HT-29 (cell line): ENCODE measurements around the gene FBXL5. TPM values are rescaled to one million over a fixed set of nuclear protein-coding genes. Genes with fewer than 3 reads are reported as not detected.

ENCODE experiments used
- DNase-seq: peaks from one replicate; pipeline ENCODE4 v3.0.0-alpha.2; 2015; ENCODE audit warnings: low spot score
- total RNA-seq: library from RNA; depleted of rRNA; stranded (reverse); fragments of >200 nt; shearing (Covaris generic); gene quantifications from 2 replicates; pipeline ENCODE4 v1.2.3, GENCODE V29; 2014

The FBXL5 gene
- total RNA-seq, 1 experiment from 2014 or later: 41.4 TPM

DNA sequence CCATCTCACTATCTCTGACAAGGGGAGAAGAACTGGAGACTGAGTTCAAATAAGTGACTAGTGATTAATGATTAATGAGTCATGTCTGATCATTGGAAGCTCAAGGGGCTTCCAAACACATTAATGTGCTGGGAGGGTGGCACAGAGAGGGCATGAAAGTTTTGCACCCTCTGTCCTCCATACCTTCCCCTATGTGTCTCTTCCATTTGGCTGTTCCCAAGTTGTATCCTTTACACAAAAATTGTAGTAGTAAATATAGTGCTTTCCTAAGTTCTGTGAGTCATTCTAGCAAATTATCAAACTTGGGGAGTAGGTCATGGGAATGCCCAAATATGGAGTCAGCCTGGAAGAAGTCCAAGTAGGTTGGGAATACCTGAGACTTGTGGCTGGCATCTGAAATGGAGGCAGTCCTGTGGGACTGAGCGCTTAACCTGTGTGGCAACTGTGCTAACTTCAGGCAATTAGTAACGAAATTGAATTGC, 22.4 kb upstream of the FBXL5 start:
- peak; percentile 96 for DNase-seq

DNA sequence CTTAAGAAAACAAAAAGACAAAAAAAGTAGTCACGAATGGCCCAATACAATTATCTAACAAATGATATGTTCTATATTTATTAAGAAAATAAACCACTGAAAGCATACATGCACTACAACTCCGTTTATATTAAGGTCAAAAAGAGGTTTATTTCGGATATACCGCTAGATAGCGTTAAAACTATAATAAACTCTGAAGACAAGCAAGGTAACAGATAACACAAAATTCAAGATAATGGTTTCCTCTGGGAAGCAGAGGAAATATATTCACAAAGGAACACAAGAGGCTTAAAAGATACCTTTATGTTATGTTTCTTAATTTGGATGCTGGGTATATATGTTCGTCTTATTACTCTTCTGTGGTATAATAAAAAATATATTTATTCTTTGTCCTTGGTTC, 21.7 kb upstream of the FBXL5 start:
- no peak for DNase-seq

DNA sequence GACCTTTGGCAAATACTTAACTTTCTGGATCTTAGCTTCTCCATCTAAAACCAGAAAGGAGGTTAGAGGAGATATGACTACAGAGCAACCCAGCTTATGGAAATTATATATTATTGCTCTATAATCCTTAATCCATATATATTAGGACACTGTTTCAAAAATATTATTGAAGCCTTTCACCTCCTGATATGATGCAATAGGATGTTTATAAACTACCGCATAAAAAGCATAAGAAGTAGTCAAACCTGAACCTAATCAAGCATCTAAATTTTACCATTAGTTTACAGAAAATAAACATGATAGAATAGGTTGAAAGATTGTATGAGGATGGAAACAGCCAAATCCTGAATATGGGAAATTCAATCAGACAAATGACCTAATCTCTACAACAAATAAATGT, 20.9 kb upstream of the FBXL5 start:
- no peak for DNase-seq

DNA sequence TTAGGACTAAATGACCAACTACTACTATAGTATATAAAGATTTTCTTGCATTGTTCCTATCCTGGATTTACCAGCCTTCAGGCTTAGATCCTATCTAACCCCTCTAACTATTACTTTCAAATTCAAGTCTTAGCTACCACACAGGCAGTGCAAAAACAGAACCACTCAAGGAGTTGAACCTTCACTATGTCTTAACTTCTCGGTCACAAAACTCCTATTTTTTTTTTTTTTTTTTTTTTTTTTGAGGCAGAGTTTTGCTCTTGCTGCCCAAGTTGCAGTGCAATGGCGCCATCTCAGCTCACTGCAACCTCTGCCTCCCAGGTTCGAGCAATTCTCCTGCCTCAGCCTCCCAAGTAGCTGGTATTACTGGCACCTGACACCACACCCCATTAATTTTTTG, 20.2 kb upstream of the FBXL5 start:
- DNase-seq: no peak

DNA sequence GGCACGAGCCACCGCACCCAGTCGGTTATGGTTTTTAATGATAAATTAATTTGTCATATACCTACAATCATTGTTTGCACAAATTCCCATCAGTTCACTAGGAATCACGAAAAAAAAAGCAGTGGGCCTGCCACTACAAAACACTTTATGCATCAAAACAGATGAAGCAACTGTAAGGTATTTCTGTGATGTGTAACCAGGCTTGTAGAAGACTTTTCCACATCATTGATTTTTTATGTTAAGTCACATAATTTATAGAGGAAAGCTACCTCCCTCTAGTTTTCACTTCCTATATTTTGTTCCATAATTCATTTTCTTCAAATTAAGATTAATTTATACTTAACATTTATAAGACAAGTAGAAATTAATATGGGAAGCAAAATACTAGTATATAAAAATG, 19.8 kb upstream of the FBXL5 start:
- no peak for DNase-seq

DNA sequence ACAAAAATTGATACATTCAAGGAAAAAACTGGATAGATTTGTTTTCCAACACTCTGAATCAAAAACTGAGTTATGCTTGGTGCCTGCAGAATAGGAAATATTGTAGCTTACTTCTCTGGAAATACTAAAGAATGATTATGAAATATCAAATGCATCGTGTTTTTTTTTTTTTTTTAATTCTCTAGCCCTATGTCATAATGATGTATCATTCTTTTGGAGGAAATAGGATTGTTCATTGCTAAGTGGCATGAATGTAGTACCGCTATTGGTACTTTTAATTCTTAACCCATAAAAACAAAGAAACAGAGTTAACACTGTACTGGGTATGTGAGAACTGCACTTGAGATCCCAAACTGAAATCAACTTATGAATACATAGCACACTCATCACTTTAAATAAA, 18.9 kb upstream of the FBXL5 start:
- no peak for DNase-seq

DNA sequence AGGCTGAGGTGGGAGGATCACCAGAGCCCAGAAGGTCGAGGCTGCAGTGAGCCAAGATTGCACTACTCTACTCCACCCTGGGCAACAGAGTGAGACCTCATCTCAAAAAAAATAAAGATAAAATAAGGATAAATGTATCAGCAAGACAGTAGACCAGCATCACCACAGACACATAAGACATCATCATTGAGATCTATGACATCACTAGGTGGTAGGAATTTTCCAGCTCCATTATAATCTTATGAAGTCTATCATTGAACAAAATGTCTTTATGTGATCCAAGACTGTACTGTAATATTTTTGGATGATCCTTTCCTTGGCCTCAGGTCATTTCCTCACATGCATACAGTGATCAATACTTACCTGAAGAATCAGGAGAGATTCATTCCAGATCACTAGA, 18.2 kb upstream of the FBXL5 start:
- DNase-seq: no peak

DNA sequence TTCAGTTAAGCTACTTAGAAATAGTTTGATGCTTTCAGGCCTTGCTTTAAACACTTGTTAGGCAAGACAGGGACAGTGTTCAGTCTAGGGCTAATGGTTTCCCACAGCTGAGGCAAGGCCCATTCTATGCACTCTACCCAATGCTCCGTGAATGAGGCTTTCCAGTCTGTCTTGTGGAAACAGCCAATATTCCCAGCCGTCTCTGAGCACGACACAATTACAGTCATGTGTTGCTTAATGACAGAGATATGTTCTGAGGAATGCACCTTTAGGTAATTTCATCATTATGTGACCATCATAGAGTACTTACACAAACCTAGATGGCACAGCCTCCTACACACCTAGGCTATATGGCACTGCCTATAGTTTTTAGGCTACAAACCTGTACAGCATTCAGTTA, 16.9 kb upstream of the FBXL5 start:
- DNase-seq: no peak

DNA sequence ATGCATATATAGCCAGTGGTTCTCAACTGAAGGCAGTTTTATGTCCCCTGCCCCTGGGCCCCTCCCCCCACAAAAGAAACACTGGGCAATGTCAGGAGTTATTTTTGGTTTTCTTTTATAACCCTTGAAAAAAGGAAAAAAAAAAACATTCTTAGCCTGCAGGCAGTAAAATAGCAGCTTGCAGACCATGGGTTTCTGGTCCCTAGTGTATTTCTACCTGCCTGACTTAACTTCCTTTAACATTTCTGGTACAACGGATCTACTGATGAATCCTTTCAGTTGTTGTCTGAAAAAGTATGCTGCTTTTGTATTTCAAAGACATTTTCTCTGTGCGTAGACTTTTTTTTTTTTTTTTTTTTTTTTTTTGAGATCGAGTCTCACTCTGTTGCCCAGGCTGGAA, 15.4 kb upstream of the FBXL5 start:
- DNase-seq: no peak

DNA sequence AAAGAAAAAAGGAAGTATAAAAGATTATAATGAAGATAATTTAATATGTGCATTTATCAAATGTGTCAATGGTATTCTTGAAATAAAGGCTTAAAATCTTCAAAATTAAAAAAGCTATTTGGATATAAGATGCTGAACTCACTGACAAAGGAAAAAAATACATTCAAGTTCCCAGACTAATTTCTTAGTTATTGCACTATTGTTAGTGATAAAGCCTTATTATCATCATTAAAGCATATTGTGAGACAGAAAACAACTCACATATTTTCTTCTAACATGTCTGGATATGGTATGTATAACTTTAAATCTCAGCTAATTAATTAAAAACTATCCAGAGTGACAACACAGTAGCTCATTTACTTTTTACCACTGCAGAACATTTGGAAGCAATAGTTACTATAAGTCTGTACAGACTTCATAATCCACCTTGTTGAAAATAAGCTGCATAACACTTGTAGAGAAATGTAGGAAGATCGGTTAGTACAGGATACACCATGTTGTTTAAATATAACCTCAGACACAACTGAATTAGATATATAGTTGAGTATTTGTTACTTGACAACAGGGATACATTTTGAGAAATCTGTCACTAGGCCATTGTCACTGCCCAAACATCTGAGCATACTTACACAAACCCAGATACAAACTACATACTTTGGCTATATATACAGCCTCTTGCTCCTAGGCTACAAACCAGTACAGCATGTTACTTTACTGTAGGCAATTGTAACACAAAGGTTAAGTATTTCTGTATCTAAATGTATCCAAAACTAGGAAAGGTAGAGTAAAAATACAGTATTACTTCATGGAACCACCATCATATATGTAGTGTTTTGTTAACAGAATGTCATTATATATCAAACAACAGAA, 13.6 kb upstream of the FBXL5 start:
- no peak for DNase-seq

DNA sequence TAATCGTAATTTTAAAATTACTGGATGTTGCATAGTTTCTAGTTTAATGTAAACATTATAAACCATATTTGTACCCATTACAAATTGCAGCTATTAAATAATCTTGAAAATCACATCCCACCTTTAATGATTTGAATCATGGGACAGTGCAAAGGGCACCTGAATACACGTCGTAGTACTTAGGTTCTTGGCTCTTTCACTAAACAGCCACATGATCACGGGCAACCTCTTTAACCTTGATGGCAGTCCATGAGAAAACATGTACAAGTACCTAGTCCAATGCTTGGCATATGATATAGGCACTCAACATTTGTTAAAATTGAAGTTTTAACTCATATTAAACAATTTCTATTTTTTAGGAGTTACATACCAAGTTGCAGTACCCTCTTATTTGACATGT, 11.8 kb upstream of the FBXL5 start:
- DNase-seq: no peak

DNA sequence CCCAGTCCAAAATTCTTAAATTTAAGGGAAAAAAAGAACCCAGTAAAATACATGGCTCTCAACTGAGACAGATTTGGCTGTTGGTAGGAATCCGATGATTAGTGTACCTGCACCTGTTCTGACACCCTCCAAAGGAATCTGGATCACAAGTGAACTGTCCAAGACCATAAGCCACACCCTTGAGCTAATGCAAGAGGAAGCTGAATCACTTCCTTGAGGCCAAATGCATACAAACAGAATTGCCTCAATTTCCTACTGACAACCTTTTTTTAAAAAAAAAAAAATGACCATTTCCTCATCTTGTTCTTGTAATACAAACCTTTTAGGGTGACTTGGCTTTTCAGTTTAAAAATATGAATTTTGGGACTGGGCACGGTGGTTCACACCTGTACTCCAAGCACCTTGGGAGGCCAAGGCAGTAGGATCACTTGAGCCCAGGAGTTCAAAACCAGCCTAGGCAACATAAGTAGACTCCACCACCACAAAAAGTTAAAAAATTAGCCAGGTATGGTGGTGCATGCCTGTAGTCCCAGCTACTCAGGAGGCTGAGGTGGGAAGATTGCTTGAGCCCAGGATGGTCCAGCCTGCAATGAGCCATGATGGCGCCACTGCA, 10.7 kb upstream of the FBXL5 start:
- DNase-seq: peak; percentile 38

DNA sequence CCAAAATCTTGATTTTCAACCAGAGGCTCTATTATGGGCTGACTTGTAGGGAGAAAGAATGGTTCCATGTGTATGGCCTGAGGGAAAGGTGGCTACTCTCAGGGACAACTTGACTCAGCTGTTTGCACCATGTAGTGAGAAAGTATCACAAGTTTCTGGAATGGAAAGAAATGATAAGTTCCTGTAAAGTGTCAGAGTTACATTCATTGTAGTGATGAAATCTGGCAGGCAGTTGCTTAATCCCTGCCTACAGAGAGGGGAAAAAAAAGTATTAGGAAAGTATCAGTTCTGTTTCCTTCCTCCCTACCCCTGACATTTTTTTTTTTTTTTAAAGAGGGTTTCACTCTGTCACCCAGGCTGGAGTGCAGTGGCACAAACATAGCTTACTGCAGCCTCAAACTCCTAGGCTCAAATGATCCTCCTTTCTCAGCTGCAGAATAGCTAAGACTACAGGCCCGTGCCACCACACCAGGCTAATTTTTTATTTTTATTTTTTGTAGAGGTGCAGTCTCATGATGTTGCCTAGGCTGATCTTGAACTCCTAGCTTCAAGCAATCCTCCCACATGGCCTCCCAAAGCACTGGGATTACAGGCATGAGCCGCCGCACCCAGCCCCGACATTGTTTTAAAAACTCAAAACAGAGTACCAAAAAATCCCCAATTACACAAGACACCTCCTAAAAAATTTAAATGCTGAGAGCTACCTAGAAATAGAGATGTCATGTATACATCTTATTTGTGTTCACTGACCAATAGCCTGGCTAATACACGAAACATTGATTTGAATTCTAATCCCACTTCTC, 4.8 kb upstream of the FBXL5 start:
- no peak for DNase-seq

DNA sequence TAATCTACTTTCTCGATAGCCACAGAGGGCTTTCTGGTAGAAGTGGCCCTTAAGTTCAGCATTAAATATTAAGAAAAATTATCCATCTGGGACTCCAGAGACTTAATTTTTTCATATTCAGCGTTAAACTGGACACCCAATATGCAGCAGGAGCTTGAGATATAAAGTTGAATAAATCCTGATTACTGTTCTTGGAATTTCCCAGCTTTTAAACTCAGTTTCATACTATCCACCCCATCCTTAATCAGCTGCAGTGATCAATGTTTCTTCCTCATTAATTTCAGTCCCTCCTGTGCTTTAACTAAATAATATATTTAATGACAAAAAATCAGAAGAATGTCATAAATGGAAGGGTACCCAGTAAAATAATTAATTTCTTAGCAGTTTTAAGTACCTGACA, 3.6 kb upstream of the FBXL5 start:
- no peak for DNase-seq

DNA sequence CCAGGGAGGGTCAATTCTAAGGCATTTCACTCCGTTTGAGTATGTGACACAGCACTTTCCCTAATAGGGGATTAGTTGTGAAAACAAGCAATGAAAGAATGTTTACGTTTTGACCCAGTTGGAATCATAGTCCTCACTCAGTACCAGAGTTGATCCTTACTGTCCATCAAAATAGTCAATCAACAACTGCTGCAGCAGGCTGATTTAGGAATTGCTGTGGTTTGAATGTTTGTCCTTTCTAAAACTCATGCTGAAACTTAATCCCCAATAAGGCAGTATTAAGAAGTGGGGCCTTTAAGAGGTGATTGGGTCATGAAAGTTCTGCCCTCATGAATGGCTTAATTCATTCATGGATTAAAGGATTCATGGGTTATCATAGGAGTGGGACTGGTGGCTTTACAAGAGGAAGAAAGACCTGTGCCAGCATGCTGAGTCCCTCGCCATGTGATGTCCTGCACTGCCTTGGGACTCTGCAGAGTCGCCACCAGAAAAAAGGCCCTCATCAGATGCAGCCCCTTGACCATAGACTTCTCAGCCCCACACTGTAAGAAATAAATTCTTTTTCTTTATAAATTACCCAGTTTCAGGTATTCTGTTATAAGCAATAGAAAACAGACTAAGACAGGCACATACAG, 3.1 kb upstream of the FBXL5 start:
- no peak for DNase-seq

DNA sequence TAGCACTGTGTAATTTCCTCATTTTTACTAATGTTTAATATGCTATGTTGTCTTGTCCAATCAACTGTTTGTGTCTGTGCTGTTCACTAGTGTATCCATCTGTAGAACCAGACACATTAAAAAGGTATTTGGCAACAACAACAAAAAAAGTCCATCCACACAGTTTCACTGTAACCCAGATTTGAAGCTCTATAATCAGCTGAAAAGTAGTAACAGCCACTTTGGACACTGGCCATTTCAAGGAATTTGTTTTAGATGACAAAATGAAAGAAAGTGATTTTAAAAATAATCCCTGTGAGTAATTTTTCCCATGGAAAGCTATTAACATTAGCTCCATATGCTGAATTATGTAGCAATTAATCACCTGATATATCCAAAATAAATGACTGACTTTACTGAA, 2.2 kb upstream of the FBXL5 start:
- DNase-seq: no peak

DNA sequence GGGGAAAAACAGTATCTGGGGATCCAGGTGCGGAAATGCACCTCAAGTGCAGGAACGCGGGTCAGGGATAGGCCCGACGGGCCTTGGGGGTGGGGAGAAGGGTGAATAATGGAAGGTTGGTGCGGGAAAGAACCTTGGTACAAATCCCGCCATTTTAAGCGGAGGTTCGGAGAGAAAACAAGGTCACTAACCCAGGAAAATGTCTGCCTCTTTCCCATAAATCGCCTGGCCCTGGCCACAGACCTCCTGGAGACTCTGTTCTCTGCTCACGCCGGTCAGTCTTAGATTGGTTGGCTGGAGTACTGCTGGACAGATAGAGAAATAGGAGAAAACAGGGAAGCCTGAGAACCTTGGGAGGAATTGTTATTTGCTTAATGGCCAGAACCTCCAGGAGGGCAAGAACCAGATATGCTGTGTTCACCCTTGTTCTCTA, 897 bp upstream of the FBXL5 start:
- no peak for DNase-seq

DNA sequence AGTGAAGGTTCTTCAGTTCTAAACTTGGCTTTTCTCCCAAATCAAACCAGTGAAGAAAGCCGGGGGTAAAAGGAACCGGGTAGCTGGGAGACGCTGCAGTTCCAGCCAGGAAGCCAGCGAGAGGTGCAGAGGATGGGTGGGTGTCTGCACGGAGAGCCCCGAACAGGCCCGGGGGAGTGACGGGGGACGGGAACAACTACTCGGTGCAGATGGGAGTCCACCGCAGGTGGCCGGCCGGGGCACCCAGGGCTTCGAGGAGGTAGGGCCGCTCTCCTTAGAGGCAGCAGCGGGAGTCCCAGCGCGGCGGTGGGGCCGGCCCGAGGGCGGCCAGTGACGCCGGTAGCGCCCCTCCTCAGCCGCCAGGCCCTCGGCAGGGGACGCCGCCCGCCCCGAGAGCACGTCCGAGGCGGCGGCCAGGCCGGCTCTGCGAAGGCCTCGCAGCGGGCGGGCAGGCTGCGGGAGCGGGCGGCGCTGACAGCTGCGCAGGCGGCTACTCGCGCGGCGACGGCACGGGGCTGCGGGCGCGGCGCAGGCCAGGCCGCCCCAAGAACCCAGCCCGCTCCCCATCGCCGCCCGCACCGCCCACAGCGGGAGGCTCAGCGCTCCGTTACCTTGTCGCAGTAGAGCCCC, 449 bp downstream of the FBXL5 start:
- peak; percentile 50 for DNase-seq

DNA sequence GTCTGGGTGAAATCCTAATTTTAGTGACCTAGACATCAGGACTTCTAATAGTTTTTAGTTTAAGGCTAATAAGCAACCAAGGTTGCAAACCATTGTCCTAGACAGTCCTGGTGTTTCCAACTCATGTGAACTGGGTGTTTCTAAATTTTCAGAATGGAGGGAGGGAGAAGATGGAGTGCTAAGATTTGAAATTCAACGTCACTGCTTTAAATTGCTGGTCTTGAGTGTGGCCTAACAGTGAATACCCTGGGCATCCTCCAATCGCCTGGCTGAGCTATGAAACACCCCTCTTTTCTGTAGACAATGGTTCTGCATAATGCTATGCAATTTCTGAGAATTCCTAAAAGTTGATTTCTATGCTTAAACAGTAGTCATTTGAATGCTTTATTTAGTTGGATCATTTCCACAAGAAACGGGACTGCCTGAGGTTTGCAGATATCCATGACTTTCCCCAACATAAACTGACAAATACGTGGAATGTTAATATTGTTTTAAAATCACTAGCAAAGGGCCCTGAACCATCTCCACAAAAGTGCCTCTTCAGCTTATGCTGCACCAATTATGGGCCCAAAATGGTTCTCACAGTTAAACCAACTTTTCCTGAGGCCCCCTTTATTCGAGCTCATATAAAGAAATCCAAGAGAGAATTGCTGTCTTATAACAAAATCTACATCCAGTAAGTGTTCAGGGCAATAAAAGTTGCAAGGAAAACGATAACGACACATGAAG, 1.1 kb downstream of the FBXL5 start:
- DNase-seq: peak; percentile 35

DNA sequence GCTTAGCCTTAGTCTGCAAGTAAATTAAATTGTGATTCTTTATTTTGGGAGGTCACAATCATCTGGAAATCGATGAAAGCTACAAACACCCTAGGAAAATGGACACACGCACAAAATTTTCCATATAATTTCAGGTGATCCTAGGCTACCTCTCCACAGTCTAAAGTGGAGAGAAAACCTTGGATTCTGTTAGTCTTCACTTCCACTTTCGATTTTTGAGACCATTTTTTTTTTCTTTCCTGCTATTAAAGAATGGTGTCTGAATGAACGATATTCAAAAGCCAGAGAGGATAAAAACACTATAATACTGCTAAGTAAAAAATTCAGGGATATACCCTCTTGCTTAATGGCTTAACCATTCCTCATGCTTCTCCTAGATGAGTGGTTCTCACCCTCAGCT, 1.7 kb downstream of the FBXL5 start:
- DNase-seq: peak; percentile 15

DNA sequence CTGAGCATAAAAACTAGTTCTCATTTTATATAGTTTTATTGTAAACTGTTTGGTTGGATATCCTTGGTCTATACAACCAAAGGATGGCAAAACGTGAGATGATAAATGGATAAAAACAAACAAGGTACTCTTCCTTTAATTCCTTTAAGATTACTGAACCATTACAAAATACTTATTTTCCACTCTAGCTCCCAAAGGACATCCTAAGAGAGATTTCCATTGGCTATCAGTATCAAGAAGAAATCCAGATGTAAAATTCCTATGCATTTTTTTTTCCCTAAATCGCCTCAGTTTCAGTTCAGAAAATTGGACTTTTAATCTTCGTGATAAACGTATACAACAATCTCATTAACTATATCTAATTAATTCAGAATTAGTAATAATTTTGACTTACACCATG, 2.3 kb downstream of the FBXL5 start:
- DNase-seq: no peak
